Nephron (organoid): ENCODE measurements around the gene ABR.

Experiments used
- H3K27ac Mint-ChIP-seq, 3 experiments: 2 replicates each; pipeline ENCODE4 v1.8.0; 2020; ENCODE audit warnings: mixed read lengths in 3 of 3, mild to moderate bottlenecking in 2 of 3, moderate library complexity in 1 of 3
- H3K27me3 Mint-ChIP-seq: 2 replicates; pipeline ENCODE4 v1.8.0; 2021; ENCODE audit warnings: low read depth, mild to moderate bottlenecking, moderate library complexity, mixed read lengths
- H3K36me3 Mint-ChIP-seq: 2 replicates; pipeline ENCODE4 v1.8.0; 2020; ENCODE audit warnings: low read depth, mixed read lengths
- H3K4me1 Mint-ChIP-seq: 2 replicates; pipeline ENCODE4 v1.8.0; 2020; ENCODE audit warnings: mixed read lengths
- H3K4me3 Mint-ChIP-seq, 3 experiments: 2 replicates each; pipeline ENCODE4 v1.8.0; 2020; ENCODE audit warnings: mild to moderate bottlenecking in 3 of 3, mixed read lengths in 3 of 3, moderate library complexity in 2 of 3
- H3K9me3 Mint-ChIP-seq: 2 replicates; pipeline ENCODE4 v1.8.0; 2020; ENCODE audit warnings: mixed read lengths
- CTCF ChIP-seq, 3 experiments: fragments of 200-600 bp; sonication (generic); IDR thresholded peaks; one replicate each; pipeline ENCODE4 v1.5.0; 2021; ENCODE audit warnings: antibody characterized with exemption in 3 of 3; ENCODE audit not compliant: unreplicated experiment in 3 of 3

The ABR gene

GRCh38 chr17:1188812-1189504 is 9.2 kb upstream of the ABR start:
- TF ChIP-seq CTCF (IDR thresholded peaks at IDR 0.05; ENCODE audit: unreplicated experiment in 3 of 3), result no peak
- Mint-ChIP-seq H3K4me3 (no peak overlapping the region), H3K27me3 (peaks cover 40% of the 10 kb centered on the region), H3K27ac (no peak overlapping the region), H3K9me3 (no peaks in the 10 kb centered on the region), H3K4me1 (peaks cover 28% of the 10 kb centered on the region), H3K36me3 (no peaks in the 10 kb centered on the region)

- Mint-ChIP-seq H3K27ac (peak overlapping the region in 1 of 3 experiments; percentile 46), H3K4me3 (peak overlapping the region; percentile 24 to 68 (median 42)), H3K27me3 (peaks cover 38% of the 10 kb centered on the region)
These were observed 7.4 kb upstream of the ABR start for GRCh38 chr17:1186923-1187771.

GRCh38 chr17:1186214-1186820 is 6.5 kb upstream of the ABR start:
- Mint-ChIP-seq H3K36me3 (no peaks in the 10 kb centered on the region), H3K4me3 (peak overlapping the region in 2 of 3 experiments; percentile 50 to 68), H3K4me1 (peaks cover 47% of the 10 kb centered on the region), H3K9me3 (no peaks in the 10 kb centered on the region), H3K27me3 (peaks cover 37% of the 10 kb centered on the region), H3K27ac (no peak overlapping the region)
- no peak for TF ChIP-seq CTCF (IDR thresholded peaks at IDR 0.05; ENCODE audit: unreplicated experiment in 3 of 3)

More at GRCh38 chr17:1186923-1187771, 7.4 kb upstream of the ABR start:
- Mint-ChIP-seq H3K4me1 (peaks cover 39% of the 10 kb centered on the region), H3K9me3 (no peaks in the 10 kb centered on the region), H3K36me3 (no peaks in the 10 kb centered on the region)
- peak; percentile 97 to 98 (median 98) for TF ChIP-seq CTCF (IDR thresholded peaks at IDR 0.05; ENCODE audit: unreplicated experiment in 3 of 3)

- Mint-ChIP-seq H3K27me3 (peaks cover 24% of the 10 kb centered on the region), H3K27ac (peak overlapping the region in 2 of 3 experiments; percentile 43 to 75), H3K36me3 (no peaks in the 10 kb centered on the region), H3K4me1 (peaks cover 41% of the 10 kb centered on the region), H3K4me3 (peak overlapping the region; percentile 36 to 80 (median 59)), H3K9me3 (no peaks in the 10 kb centered on the region)
- no peak for TF ChIP-seq CTCF (IDR thresholded peaks at IDR 0.05; ENCODE audit: unreplicated experiment in 3 of 3)
These were observed 3.5 kb upstream of the ABR start for GRCh38 chr17:1183171-1183873.

- H3K4me1 Mint-ChIP-seq, result peaks cover 43% of the 10 kb centered on the region
- no peaks in the 10 kb centered on the region for H3K36me3 Mint-ChIP-seq
- peak overlapping the region in 2 of 3 experiments; percentile 35 to 75 for H3K27ac Mint-ChIP-seq
- no peaks in the 10 kb centered on the region for H3K9me3 Mint-ChIP-seq
- peak overlapping the region; percentile 50 to 80 (median 76) for H3K4me3 Mint-ChIP-seq
- peaks cover 23% of the 10 kb centered on the region for H3K27me3 Mint-ChIP-seq
- no peak for TF ChIP-seq CTCF (IDR thresholded peaks at IDR 0.05; ENCODE audit: unreplicated experiment in 3 of 3)
These were observed 3.0 kb upstream of the ABR start for GRCh38 chr17:1182811-1183170.
